HUES6 (cell line): Measurements from ENCODE around the gene PRPF40A.

Source experiments
- H3K27ac ChIP-seq: 2 replicates; pipeline ENCODE4 v1.7.0; 2013; ENCODE audit warnings: low read depth, mild to moderate bottlenecking, low read length, inconsistent platforms
- H3K27me3 ChIP-seq: 2 replicates; pipeline ENCODE4 v1.6.1; 2013; ENCODE audit warnings: low read length; ENCODE audit not compliant: control insufficient read depth, insufficient read depth
- H3K36me3 ChIP-seq: 2 replicates; pipeline ENCODE4 v1.6.1; 2013; ENCODE audit warnings: low read length; ENCODE audit not compliant: control insufficient read depth, insufficient read depth
- H3K4me1 ChIP-seq: 2 replicates; pipeline ENCODE4 v1.6.1; 2013; ENCODE audit warnings: low read length; ENCODE audit not compliant: control insufficient read depth, insufficient read depth
- H3K4me3 ChIP-seq: 2 replicates; pipeline ENCODE4 v1.5.1; 2013; ENCODE audit warnings: low read depth, low read length
- H3K9ac ChIP-seq: one replicate; pipeline ENCODE4 v1.6.1; 2013; ENCODE audit warnings: mild to moderate bottlenecking, low read length
- H3K9me3 ChIP-seq: 2 replicates; pipeline ENCODE4 v1.6.1; 2013; ENCODE audit warnings: low read depth, low read length; ENCODE audit not compliant: control insufficient read depth, insufficient read depth

Gene PRPF40A

DNA sequence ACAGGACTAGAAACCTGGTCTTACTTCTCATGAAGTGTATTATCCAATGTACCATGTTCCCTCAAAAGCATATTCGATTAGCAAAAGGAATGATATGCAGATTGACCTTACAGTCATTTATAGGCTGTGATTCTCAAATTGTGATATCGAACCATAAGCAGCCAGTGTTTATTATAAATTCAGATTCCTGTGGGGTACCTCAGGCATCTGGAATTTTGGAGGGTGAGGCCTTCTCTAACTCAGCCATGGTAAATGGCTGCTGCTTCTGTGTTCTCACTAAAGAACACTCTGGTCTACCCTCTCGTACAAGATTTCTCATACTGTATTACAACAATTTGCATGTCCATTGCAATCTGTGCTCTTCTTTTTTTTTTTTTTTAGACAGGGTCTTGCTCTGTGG lies 84.5 kb downstream of the PRPF40A start:
- H3K4me1 ChIP-seq, result no peaks in the 10 kb centered on the region
- no peaks in the 10 kb centered on the region for H3K9me3 ChIP-seq
- no peak overlapping the region for H3K27ac ChIP-seq
- H3K27me3 ChIP-seq, result no peaks in the 10 kb centered on the region
- H3K9ac ChIP-seq, result no peak overlapping the region
- H3K4me3 ChIP-seq, result no peak overlapping the region
- H3K36me3 ChIP-seq, result peaks cover 71% of the 10 kb centered on the region

DNA sequence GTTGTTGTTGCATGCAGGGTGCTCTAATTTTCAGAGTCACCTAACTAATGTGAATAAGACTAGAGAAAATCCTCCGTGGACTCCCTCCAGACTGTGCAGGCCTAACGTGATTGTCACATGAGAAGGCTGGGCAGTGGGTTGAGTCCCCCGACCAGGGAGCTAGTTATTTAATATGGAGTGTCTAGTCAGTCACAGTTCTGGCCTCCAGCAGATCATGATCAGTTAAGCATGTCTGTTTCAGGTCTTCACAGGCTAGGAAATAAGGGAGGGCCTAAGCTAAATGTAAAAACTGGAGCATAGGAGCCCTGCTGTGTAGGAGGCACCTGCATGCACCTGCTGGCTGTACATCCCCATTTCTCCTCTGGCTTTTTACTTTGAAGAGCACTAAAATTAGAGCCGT lies 86.8 kb downstream of the PRPF40A start:
- H3K27ac ChIP-seq, result no peak overlapping the region
- H3K9me3 ChIP-seq, result no peaks in the 10 kb centered on the region
- peaks cover 64% of the 10 kb centered on the region for H3K36me3 ChIP-seq
- no peak overlapping the region for H3K9ac ChIP-seq
- H3K4me3 ChIP-seq, result no peak overlapping the region
- no peaks in the 10 kb centered on the region for H3K4me1 ChIP-seq
- H3K27me3 ChIP-seq, result no peaks in the 10 kb centered on the region

- no peaks in the 10 kb centered on the region for H3K27me3 ChIP-seq
- no peaks in the 10 kb centered on the region for H3K4me1 ChIP-seq
- no peak overlapping the region for H3K27ac ChIP-seq
- no peaks in the 10 kb centered on the region for H3K9me3 ChIP-seq
- H3K9ac ChIP-seq, result no peak overlapping the region
- peaks cover 72% of the 10 kb centered on the region for H3K36me3 ChIP-seq
- no peak overlapping the region for H3K4me3 ChIP-seq
These were observed 88.1 kb downstream of the PRPF40A start for GRCh38 chr2:152629202-152629601.

GRCh38 chr2:152627351-152627957 lies 89.8 kb downstream of the PRPF40A start:
- Histone ChIP-seq H3K27me3 (no peaks in the 10 kb centered on the region), H3K9me3 (no peaks in the 10 kb centered on the region), H3K36me3 (peaks cover 63% of the 10 kb centered on the region), H3K9ac (no peak overlapping the region), H3K27ac (no peak overlapping the region), H3K4me3 (no peak overlapping the region), H3K4me1 (no peaks in the 10 kb centered on the region; the same call in 1 of the 2 replicates)

GRCh38 chr2:152626911-152627339 lies 90.3 kb downstream of the PRPF40A start:
- Histone ChIP-seq H3K27me3 (no peaks in the 10 kb centered on the region), H3K36me3 (peaks cover 62% of the 10 kb centered on the region), H3K4me1 (no peaks in the 10 kb centered on the region; the same call in 1 of the 2 replicates), H3K27ac (no peak overlapping the region), H3K9me3 (no peaks in the 10 kb centered on the region), H3K9ac (no peak overlapping the region), H3K4me3 (no peak overlapping the region)

- no peaks in the 10 kb centered on the region for H3K9me3 ChIP-seq
- no peaks in the 10 kb centered on the region; the same call in 1 of the 2 replicates for H3K4me1 ChIP-seq
- H3K27me3 ChIP-seq, result no peaks in the 10 kb centered on the region
- H3K36me3 ChIP-seq, result peaks cover 66% of the 10 kb centered on the region
- H3K4me3 ChIP-seq, result no peak overlapping the region
- H3K9ac ChIP-seq, result no peak overlapping the region
- H3K27ac ChIP-seq, result no peak overlapping the region
These were observed 92.5 kb downstream of the PRPF40A start for GRCh38 chr2:152624805-152625204.

DNA sequence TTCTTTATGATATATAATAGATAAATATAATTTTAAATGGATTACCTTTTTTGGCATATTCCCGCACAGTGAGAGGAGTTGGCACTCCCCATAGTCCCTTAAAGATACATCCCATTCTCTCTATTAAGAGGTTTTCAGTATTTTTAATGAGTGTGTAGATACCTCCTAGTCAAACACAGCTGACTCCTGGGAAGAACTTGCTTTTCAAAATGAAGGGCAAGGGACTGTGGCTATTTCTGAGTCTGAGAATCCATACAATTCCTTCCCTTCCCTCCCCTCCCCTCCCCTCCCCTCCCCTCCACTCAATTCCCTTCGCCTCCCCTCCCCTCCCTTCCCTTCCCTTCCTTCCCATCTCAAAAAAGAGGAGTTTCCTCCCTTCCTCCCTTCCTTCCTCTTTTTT lies 93.5 kb downstream of the PRPF40A start:
- Histone ChIP-seq H3K36me3 (peaks cover 65% of the 10 kb centered on the region), H3K9me3 (no peaks in the 10 kb centered on the region), H3K9ac (no peak overlapping the region), H3K27ac (no peak overlapping the region), H3K4me1 (no peaks in the 10 kb centered on the region; the same call in 1 of the 2 replicates), H3K27me3 (no peaks in the 10 kb centered on the region), H3K4me3 (no peak overlapping the region)

DNA sequence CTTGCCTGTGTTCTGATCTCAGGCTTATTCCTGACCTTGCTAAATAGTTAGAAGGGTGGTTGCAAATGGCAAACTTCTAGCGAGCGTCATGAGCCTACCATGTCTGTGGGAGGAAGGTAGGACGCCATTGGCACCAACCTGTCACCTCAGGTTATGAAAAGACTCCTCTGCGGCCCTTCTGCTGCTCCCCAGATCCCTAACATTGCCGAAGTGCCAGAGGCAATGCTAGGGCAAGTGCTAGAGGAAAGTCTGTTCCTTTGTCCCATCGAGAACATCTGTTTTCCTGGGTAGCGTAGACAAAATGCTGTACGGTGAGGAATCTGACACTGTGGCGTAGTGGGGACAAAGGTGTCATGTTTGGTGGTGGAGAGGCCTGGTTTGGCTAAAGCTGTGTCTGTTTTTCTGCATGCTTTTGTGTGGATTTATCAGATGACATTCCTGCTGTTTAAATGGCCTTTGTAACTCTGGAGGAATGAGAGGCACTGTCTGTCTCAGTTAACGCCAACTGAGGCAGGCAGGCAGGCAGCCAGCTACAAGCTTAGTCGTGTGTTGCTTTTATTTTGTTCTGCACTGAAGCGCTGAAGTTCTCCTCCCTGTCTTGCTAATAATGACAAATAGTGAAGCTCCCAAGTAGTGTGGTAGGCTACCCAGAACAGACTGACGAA lies 94.1 kb downstream of the PRPF40A start:
- Histone ChIP-seq H3K36me3 (peaks cover 65% of the 10 kb centered on the region), H3K9ac (peak overlapping the region; percentile 3), H3K27me3 (no peaks in the 10 kb centered on the region), H3K27ac (no peak overlapping the region), H3K4me3 (no peak overlapping the region), H3K4me1 (no peaks in the 10 kb centered on the region; the same call in 1 of the 2 replicates), H3K9me3 (no peaks in the 10 kb centered on the region)

GRCh38 chr2:152622219-152622618 lies 95.0 kb downstream of the PRPF40A start:
- no peak overlapping the region for H3K4me3 ChIP-seq
- no peaks in the 10 kb centered on the region; the same call in 1 of the 2 replicates for H3K4me1 ChIP-seq
- H3K9ac ChIP-seq, result no peak overlapping the region
- H3K27ac ChIP-seq, result no peak overlapping the region
- H3K9me3 ChIP-seq, result no peaks in the 10 kb centered on the region
- peaks cover 69% of the 10 kb centered on the region for H3K36me3 ChIP-seq
- no peaks in the 10 kb centered on the region for H3K27me3 ChIP-seq

GRCh38 chr2:152620985-152621384 lies 96.3 kb downstream of the PRPF40A start:
- H3K27me3 ChIP-seq, result no peaks in the 10 kb centered on the region
- H3K9ac ChIP-seq, result no peak overlapping the region
- no peaks in the 10 kb centered on the region; the same call in 1 of the 2 replicates for H3K4me1 ChIP-seq
- peaks cover 68% of the 10 kb centered on the region for H3K36me3 ChIP-seq
- no peak overlapping the region for H3K27ac ChIP-seq
- no peaks in the 10 kb centered on the region for H3K9me3 ChIP-seq
- H3K4me3 ChIP-seq, result no peak overlapping the region

DNA sequence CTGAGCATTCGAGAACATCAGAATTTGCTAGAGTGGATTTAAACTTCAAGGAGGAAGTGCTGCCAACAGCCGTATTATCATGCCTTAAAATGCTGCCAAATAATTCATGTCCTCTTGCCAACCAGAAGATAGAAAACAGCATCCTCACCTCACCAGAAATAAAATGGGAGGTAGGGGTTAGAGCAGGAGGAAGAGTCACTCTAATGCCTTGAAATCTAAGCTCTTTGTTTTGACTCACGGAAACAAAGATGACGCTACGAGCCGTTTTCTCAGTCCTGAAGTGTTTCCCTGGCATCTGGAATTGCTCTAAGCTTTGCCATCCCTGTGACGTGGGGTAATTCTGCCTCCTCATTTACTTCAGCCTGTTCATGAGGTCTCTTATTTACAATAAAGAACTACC lies 97.1 kb downstream of the PRPF40A start:
- Histone ChIP-seq H3K9me3 (no peaks in the 10 kb centered on the region), H3K9ac (no peak overlapping the region), H3K4me3 (no peak overlapping the region), H3K27me3 (no peaks in the 10 kb centered on the region), H3K27ac (no peak overlapping the region), H3K4me1 (no peaks in the 10 kb centered on the region; the same call in 1 of the 2 replicates), H3K36me3 (peaks cover 68% of the 10 kb centered on the region)
